OCI-LY7 (cell line): Measurements from ENCODE around the gene ACSM5.
"Not testable (repeated sequence)": the region's sequence is repeated elsewhere in the genome, so short reads cannot be mapped to it uniquely, and the experiment has no call there.

Source experiments
- EZH2phosphoT487 ChIP-seq: fragments of 200-600 bp; sonication (generic); IDR thresholded peaks from 2 replicates; pipeline ENCODE4 v1.6.1; 2018; ENCODE audit warnings: low read depth, borderline replicate concordance, mild to moderate bottlenecking, mixed run types, antibody characterized with exemption, low read length, moderate library complexity, mixed read lengths
- TF ChIP-seq, protein P1 (sequence below): fragments of 200-600 bp; sonication (generic); conservative IDR thresholded peaks from 2 replicates; pipeline ENCODE4 v1.5.1; 2014; ENCODE audit warnings: mild to moderate bottlenecking, antibody characterized with exemption, low read length, moderate library complexity, mixed read lengths

DNA sequence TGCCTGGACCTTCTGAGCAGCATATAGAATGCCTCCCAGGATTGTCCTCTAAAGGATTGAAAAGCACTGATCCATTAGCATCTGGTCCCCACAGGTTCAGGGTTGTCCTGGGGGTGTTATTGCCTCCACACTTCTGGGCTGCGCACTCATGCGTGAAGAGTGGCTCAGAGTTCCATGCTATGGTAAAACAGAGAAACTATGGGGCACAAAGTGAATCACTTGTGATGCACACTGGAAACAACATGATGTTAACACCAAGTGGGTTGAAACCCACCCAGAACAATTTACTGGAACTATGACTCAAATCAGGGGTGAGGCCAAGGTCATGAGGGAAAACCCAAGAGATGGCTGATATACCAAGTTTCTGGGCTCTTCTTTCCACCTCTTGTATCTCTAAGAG, 60.6 kb downstream of the ACSM5 start:
- TF ChIP-seq EZH2phosphoT487 = not testable (repeated sequence)
- TF ChIP-seq, protein P1, sequence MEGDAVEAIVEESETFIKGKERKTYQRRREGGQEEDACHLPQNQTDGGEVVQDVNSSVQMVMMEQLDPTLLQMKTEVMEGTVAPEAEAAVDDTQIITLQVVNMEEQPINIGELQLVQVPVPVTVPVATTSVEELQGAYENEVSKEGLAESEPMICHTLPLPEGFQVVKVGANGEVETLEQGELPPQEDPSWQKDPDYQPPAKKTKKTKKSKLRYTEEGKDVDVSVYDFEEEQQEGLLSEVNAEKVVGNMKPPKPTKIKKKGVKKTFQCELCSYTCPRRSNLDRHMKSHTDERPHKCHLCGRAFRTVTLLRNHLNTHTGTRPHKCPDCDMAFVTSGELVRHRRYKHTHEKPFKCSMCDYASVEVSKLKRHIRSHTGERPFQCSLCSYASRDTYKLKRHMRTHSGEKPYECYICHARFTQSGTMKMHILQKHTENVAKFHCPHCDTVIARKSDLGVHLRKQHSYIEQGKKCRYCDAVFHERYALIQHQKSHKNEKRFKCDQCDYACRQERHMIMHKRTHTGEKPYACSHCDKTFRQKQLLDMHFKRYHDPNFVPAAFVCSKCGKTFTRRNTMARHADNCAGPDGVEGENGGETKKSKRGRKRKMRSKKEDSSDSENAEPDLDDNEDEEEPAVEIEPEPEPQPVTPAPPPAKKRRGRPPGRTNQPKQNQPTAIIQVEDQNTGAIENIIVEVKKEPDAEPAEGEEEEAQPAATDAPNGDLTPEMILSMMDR = not testable (repeated sequence)
